Gastroesophageal sphincter (tissue), 4 donors: ENCODE results near the gene NOL3. TPM values are rescaled to one million over a fixed set of nuclear protein-coding genes. Genes with fewer than 3 reads are reported as not detected.

Experiments used
- ATAC-seq: fragments of 150-250 bp; one replicate; pipeline ENCODE4 v1.9.1; 2016; ENCODE audit warnings: mild to moderate bottlenecking, moderate library complexity
- H3K27ac ChIP-seq, 4 donors: fragments of 200-600 bp; sonication (generic) in 3 of 4; 1 replicate in 3 of 4; 2 replicates in 1 of 4; pipeline ENCODE4 v1.5.1; 2016 to 2019
- H3K27me3 ChIP-seq: fragments of 200-600 bp; sonication (generic); one replicate; pipeline ENCODE4 v1.5.1; 2019
- H3K36me3 ChIP-seq, 2 donors: fragments of 200-600 bp; sonication (generic); one replicate each; pipeline ENCODE4 v1.5.1; 2019; ENCODE audit warnings: control low read depth in 1 of 2
- H3K4me1 ChIP-seq, 3 donors: fragments of 200-600 bp; sonication (generic); 1 replicate in 2 of 3; 2 replicates in 1 of 3; pipeline ENCODE4 v1.5.1; 2016 to 2019; ENCODE audit warnings: control low read depth in 2 of 3
- H3K4me3 ChIP-seq, 2 donors: fragments of 200-600 bp; sonication (generic); one replicate each; pipeline ENCODE4 v1.5.1; 2019; ENCODE audit warnings: mild to moderate bottlenecking in 1 of 2, moderate library complexity in 1 of 2
- H3K9me3 ChIP-seq, 3 donors: fragments of 200-600 bp; sonication (generic); one replicate each; pipeline ENCODE4 v1.5.1; 2017 to 2019; ENCODE audit warnings: control low read depth in 2 of 3
- CTCF ChIP-seq, 4 experiments: fragments of 200-600 bp in 2 of 4; fragments of 450-650 bp in 2 of 4; sonication (generic) in 1 of 4; IDR thresholded peaks; one replicate each; pipeline ENCODE4 v1.5.1; 2017 to 2019; ENCODE audit warnings: antibody characterized with exemption in 4 of 4, mild to moderate bottlenecking in 2 of 4, moderate library complexity in 2 of 4
- EP300 ChIP-seq: sonication (generic); formaldehyde crosslinking; IDR thresholded peaks from one replicate; pipeline ENCODE4 v1.6.1; 2017; ENCODE audit warnings: antibody characterized with exemption, mild to moderate bottlenecking
- POLR2A ChIP-seq, 2 donors: fragments of 450-650 bp; IDR thresholded peaks; one replicate each; pipeline ENCODE4 v1.6.1; 2017; ENCODE audit warnings: antibody characterized with exemption in 2 of 2, mild to moderate bottlenecking in 2 of 2, moderate library complexity in 1 of 2
- POLR2AphosphoS5 ChIP-seq: sonication (generic); formaldehyde crosslinking; IDR thresholded peaks from one replicate; pipeline ENCODE4 v1.6.1; 2017; ENCODE audit warnings: antibody characterized with exemption
- WGBS, 2 donors: methylation state at CpG; one replicate each; pipeline ENCODE4 v1.1.5; 2018; ENCODE audit warnings: low coverage in 1 of 2; 5-methylcytosine and 5-hydroxymethylcytosine counted together
- total RNA-seq, 4 donors: library from RNA; depleted of rRNA; stranded (reverse); fragments of >200 nt; gene quantifications; one replicate each; pipeline ENCODE4 v1.1.0, GENCODE V29; 2016

The NOL3 gene
- total RNA-seq, 4 donors from 2014 or later, result 23.0 to 78.9 (median 49.9) TPM

GRCh38 chr16:67158637-67159600, 11.4 kb upstream of the NOL3 start:
- H3K36me3 ChIP-seq, result no peaks in the 10 kb centered on the region
- TF ChIP-seq POLR2A (IDR thresholded peaks at IDR 0.05) (no peak), EP300 (no peak), CTCF (IDR thresholded peaks at IDR 0.05) (no peak), POLR2AphosphoS5 (no peak)
- peaks cover 19% of the 10 kb centered on the region for H3K27me3 ChIP-seq
- H3K9me3 ChIP-seq, result no peaks in the 10 kb centered on the region
- H3K4me3 ChIP-seq, result peak overlapping the region; percentile 83 to 95
- 14 to 30% methylated on average over 6 to 7 of the region's 34 CpGs for WGBS, 2 donors
- ATAC-seq, result no peak
- H3K27ac ChIP-seq, result peak overlapping the region in 3 of 4 donors; percentile 86 to 97 (median 87)
- H3K4me1 ChIP-seq, result peaks cover 0 to 72% (median 35%) of the 10 kb centered on the region in 3 donors

GRCh38 chr16:67161595-67162058, 8.7 kb upstream of the NOL3 start:
- TF ChIP-seq EP300 (no peak), CTCF (IDR thresholded peaks at IDR 0.05) (no peak), POLR2A (IDR thresholded peaks at IDR 0.05) (no peak), POLR2AphosphoS5 (no peak)
- Histone ChIP-seq H3K36me3 (peaks cover 0 to 3% of the 10 kb centered on the region in 2 donors), H3K9me3 (no peaks in the 10 kb centered on the region), H3K4me1 (peaks cover 0 to 82% (median 37%) of the 10 kb centered on the region in 3 donors), H3K27me3 (peaks cover 38% of the 10 kb centered on the region), H3K27ac (peak overlapping the region in 3 of 4 donors; percentile 46 to 97 (median 86)), H3K4me3 (peak overlapping the region in 1 of 2 donors; percentile 95)
- 10 to 36% methylated on average over 4 to 9 of the region's 25 CpGs for WGBS, 2 donors
- no peak for ATAC-seq

GRCh38 chr16:67162506-67163163, 7.7 kb upstream of the NOL3 start:
- Histone ChIP-seq H3K27me3 (peaks cover 38% of the 10 kb centered on the region), H3K27ac (peak overlapping the region; percentile 78 to 97 (median 90)), H3K4me1 (peaks cover 0 to 92% (median 37%) of the 10 kb centered on the region in 3 donors), H3K36me3 (peaks cover 0 to 13% of the 10 kb centered on the region in 2 donors), H3K9me3 (no peaks in the 10 kb centered on the region), H3K4me3 (peak overlapping the region; percentile 21 to 58)
- TF ChIP-seq POLR2A (IDR thresholded peaks at IDR 0.05) (no peak), CTCF (IDR thresholded peaks at IDR 0.05) (no peak), POLR2AphosphoS5 (no peak), EP300 (no peak)
- no peak for ATAC-seq
- 30 to 39% methylated on average over 3 to 4 of the region's 44 CpGs for WGBS, 2 donors

GRCh38 chr16:67163164-67163998, 7.0 kb upstream of the NOL3 start:
- peak overlapping the region; percentile 78 to 97 (median 90) for H3K27ac ChIP-seq
- ATAC-seq, result peak; percentile 50
- peaks cover 38% of the 10 kb centered on the region for H3K27me3 ChIP-seq
- TF ChIP-seq EP300 (no peak), CTCF (IDR thresholded peaks at IDR 0.05) (peak in 1 of 4 experiments; percentile 15), POLR2AphosphoS5 (peak; percentile 15), POLR2A (IDR thresholded peaks at IDR 0.05) (peak; percentile 33 to 52)
- H3K4me1 ChIP-seq, result peaks cover 0 to 96% (median 37%) of the 10 kb centered on the region in 3 donors
- 1% methylated on average over 32 of the region's 99 CpGs; no CpG with 5 or more reads in 1 of the 2 donors for WGBS, 2 donors
- no peaks in the 10 kb centered on the region for H3K9me3 ChIP-seq
- peaks cover 0 to 15% of the 10 kb centered on the region in 2 donors for H3K36me3 ChIP-seq
- peak overlapping the region; percentile 21 to 58 for H3K4me3 ChIP-seq
